UCSD-AML1 (cell line): ENCODE measurements around the gene TPO.
"Not testable (repeated sequence)": the region's sequence is repeated elsewhere in the genome, so short reads cannot be mapped to it uniquely, and the experiment has no call there.

Experiments
- DNase-seq: peaks from one replicate; lab custom pipeline; 2025; ENCODE audit not compliant: unreplicated experiment; lab: John Stamatoyannopoulos, UW

The TPO gene

DNA sequence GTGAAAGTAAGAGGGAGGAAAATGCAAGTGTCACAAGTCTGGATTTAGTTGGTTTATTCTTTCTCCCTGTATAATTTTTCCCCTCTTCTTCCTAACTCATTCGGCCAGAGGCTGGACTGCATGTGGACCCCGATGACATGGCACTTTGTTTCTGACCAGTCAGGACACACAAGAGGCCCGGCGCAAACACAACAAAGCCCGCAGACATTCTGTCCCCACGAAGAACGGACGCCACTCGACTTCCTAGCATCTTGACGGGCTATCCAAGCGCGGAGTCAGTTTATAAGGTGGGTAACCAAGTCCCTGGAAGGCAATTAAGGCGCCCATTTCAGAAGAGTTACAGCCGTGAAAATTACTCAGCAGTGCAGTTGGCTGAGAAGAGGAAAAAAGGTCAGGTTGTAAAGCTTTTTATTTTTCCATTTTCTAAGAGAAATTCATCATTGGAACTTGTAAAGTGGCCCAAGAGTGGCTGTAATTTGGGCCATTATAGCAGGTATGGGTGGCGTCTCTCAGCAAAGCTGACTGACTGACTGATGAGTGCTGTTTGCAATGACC lies at the start of gene TPO:
Gene TPO, plus strand, starts transcription at position 308 of the 555 bp plus-strand sequence. CDS start 946 bp downstream, outside the sequence.
- DNase-seq = no peak

DNA sequence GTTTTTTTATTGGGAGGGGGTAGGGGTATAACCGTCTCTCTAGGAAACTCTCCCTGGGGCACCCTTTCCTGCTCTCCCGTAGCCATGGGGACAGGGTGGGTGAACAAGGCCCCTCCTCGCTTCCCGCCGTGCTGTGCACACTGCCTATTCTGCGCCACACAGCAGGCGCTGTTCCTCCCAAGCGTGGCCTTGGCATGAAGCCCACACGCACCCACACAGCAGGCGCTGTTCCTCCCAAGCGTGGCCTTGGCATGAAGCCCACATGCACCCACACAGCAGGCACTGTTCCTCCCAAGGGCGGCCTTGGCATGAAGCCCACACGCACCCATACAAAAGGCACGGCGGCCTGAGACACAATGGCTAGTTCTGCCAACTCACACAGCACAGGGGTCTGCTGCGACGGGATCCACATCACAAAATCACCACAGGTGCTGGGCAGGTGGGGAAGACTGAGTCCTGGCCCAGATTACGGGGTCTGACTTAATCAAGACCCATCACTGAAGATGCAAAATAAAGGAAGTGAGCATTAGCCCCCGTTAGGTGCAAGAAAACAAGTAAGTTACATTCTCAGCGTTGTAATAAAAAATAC lies 46.6 kb upstream of the TPO start:
- DNase-seq = no peak

DNA sequence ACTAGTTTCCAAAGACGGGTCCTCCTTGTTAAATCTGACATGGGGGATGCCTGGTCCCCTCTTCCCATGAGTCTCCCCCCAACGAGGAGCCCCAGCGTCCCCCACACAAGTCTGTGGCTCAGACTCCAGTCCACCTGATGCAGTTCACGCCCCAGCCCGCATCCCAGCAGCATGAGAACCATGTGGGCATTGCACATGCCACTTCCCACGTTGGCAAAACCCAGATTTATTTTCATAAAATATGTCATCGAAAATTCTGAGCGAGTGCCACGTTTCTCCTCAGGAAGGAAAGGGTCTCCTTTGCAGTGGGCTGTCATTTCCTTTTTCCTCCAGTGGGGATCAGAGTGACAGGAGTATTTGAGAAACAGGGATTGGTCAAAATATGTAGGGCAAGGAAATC lies 45.7 kb upstream of the TPO start:
- no peak for DNase-seq

DNA sequence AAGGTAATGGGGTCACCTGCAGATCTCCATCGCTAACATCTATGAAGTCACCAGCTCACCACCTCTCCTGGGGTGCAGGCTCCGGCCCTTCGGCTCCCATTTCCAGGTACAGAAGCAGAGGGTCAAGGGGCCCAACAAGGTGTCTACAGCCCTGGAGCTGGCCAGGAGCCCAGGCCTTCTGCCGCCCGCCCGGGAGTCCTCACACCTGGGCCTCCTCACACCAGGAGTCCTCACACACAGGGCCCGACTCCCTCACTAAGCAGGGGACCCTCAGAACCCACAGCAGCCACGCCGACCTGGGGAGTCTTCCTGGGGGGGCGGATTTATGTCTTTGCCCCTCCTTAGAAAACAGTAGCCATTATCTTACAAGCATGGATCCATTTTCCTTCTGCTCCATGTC lies 43.4 kb upstream of the TPO start:
- no peak for DNase-seq

DNA sequence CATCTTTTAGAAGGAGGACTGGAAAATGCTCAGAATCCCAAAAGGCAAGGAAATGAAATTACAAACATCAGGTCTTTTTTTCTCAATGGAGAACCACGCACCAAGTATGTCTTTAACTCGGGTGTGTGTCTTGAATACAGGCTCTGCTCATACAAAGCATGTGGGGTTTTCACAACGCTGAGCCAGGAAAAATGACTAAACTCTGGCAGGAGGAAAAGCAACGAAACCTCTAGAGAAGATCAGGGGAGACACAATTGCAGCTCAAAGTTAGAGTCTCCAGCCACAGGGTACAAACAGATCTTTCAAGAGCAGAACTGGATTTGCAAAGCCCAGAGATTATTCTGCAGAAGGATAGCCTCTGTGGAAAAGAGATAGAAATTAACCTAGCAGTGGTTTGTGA lies 42.8 kb upstream of the TPO start:
- DNase-seq = no peak

DNA sequence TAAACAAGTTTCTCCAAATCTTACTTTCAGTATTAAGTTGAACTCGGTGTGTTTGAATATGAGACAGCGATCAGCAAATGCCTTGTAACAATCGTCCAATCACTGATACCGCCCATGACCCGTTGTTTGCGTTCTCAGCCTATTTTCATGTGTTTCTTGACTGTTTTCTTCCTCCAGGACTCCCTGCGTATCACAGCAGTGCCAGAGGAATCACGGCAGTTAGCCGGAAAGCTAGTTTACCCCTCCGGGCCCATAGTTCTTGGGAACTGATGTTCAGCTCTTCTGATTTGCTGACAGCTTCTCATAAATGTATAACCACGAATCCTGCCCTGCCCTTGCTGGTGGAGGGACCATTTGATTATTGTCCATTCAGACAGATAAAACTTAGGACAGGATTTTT lies 42.2 kb upstream of the TPO start:
- DNase-seq = no peak

DNA sequence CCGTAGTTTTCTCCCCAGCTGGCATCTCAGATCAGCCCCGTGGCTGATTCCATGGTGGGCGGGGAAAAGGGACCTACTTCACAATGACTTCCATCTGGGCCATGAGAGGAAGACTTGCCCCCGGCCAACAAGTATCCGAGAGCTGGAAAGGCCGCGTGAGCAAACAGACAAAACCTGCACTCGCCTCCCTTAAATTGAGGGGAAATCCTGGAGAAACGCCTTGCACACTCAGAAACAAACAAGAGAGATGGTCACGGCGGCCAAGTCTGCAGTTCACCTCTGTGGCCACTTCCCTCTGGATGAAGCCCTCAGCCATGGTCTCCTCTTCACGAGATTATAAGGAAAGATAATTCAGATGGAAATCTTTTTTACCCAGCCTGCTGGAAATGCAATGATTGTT lies 39.4 kb upstream of the TPO start:
- no peak for DNase-seq

DNA sequence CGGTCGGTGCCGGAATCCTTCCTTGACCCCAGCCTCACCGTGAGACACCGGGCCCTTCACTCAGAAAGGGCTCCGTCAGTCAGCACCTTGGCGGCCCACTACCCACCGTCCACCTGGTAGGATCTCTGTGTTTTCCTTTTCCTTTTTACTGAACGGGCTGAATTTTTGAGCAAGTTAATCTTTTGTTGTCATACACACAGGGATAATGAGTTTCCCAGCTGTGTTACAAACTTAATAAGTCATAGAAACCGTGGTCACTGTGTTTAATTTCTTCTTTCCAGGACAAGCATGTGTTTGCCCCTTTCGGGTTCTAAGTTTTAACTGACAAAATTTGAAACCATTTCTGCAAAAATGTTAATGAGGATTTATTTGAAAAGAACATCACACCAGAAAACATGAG lies 39.0 kb upstream of the TPO start:
- DNase-seq = no peak

DNA sequence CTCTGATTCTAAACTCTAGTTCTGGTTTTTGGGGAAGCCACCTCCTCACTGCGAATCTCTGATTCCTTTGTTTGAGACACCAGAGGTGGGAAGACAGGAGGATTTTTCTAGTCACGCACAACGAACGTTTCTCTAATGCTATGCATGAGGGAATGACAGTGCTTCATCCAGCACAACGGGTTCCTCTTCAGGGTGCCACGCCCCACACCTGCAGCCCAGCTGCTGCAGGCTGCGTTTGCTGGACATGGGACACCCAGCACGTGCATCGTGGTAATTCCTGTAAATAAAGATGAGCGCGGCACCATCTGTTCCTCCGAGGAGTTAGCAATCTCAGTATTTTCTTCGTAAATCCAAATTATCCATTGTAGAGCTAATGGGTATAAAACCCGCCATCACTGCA lies 37.5 kb upstream of the TPO start:
- no peak for DNase-seq

DNA sequence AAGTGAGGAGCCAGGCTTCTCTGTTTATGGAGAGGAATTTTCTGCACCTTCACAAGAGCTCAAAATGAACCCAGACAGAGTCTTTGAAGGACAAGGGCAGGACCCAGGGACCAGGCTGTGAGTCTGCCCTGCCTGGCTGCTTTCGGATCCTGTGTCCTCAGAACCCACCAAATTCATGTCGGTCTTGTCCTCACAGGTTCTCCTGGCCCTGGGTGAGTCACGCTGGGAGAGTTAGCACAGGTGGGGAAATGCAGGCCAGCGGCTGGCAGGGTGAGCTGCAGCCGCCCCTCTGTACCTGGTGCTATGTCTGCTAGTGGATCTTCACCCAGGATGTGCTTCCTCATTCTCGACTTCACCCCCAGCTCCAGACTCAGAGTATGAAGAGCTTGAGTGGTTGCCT lies 35.8 kb upstream of the TPO start:
- no peak for DNase-seq

DNA sequence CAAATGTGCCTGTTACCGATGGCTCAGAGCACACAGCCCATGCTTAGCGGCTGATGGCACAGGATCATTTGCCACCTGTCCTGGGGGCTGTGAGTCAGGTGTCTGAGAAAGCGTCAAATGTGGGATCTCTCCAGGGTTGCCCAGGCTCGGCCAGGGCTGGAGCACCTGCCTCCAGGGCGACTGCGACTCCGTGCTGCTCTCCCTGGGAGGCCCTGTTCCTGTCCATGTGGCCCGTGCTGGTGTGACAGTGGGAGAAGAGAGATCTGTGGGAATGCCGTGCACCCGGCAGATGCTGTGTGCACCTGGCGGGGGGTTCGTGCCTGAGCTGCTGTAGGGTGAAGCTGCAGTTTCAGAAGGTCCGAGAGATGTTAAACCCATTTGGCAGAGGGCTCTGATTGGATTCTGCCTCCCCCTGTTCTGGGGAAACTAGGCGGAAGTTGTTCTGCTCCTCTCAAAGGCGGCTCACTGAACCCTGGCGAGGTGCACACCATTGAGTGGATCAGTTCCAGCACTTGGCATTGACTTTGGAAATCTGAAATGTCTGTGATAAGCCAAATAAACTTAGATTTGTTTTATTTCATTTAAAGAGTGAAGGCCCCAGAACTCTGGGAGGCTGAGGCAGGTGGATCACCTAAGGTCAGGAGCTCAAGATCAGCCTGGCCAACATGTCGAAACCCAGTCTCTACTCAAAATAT lies 34.7 kb upstream of the TPO start:
- DNase-seq = no peak

DNA sequence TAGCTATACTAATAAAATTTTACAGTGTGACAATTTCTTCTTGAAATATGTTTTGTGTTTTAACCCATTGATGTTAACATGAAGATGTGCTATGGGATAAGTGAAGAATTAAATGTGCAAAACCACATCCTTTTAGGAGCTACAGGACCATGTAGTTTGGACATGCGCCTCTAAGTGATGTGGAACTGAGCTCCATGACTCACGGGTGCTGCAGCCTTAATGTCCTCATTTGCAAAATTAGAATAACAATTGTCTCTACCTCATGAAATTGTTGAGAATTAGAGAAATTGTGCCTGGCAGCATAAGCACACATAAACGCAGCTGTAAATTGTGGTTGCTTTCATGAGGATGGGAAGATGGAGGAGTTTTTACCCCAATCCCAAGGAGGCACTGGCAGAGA lies 31.6 kb upstream of the TPO start:
- DNase-seq = no peak

DNA sequence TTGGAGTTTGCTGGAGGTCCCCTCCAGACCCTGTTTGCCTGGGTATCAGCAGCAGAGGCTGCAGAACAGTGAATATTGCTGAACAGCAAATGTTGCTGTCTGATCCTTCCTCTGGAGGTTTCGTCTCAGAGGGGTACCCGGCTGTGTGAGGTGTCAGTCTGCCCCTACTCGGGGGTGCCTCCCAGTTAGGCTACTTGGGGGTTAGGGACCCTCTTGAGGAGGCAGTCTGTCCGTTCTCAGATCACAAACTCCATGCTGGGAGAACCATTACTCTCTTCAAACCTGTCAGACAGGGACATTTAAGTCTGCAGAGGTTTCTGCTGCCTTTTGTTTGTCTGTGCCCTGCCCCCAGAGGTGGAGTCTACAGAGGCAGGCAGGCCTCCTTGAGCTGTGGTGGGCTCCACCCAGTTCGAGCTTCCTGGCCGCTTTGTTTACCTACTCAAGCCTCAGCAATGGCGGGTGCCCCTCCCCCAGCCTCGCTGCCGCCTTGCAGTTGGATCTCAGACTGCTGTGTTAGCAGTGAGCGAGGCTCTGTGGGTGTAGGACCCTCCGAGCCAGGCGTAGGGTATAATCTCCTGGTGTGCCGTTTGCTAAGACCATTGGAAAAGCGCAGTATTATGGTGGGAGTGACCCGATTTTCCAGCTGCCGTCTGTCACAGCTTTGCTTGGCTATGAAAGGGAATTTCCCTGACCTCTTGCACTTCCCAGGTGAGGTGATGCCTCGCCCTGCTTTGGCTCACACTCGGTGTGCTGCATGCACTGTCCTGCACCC lies 25.1 kb upstream of the TPO start:
- not testable (repeated sequence) for DNase-seq

DNA sequence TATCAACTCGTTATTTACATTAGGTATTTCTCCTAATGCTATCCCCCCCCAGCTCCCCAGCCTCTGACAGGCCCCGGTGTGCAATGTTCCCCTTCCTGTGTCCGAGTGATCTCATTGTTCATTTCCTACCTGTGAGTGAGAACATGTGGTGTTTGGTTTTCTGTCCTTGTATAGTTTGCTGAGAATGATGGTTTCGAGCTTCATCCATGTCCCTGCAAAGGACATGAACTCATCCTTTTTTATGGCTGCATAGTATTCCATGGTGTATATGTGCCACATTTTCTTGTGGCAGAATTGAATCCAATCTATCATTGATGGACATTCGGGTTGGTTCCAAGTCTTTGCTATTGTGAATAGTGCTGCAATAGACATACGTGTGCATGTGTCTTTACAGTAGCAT lies 23.1 kb upstream of the TPO start:
- DNase-seq = not testable (repeated sequence)

DNA sequence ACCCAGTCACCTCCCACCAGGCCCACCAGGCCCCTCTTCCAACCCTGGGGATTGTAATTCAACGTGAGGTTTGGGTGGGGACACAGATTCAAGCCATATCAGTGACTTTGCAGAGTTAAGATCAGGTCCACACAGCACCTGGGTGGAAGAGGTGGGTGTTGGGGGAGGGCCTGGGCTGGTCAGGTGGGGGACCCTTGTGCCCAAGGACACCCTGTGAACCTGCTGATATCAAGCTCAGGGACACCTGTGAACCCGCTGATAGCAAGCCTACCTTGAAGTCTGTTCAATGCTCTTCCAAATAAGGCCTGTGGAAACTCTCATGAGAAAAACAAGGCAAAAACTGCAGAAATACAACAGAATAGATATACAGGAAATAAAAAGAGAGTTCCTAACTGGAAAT lies 19.9 kb upstream of the TPO start:
- no peak for DNase-seq

DNA sequence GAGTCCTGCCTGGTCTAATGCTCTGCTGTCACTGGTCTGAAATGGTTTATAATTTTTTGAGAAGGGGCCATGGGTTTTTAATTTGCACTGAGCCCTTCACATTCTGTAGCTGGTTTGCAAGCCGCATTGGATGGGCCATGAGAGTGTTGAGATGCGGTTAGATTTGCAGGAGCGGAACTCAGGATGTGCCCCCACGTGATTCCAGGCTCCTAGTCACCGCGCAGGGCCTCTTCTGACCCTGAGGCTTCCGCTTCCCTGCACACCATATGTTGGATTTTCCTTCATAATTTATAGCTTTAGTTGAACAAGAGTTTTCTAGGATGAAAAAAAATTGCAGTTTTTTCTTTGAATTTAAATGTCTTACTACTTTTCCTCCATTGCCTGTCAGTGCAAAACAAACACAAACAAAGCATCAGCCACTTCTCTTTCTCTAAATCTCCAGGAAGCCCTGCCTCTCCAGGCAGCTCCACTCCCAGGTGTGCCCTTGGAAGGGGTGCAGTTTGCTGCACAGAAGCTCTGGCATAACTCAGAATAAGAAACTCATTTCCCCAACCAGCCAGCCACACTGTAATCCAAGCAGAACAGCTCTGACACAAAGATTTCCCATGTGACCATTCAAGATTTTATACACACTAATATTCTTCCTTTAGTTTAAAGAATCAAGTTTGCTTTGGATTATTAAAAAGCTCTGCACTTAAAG lies 18.4 kb upstream of the TPO start:
- no peak for DNase-seq

DNA sequence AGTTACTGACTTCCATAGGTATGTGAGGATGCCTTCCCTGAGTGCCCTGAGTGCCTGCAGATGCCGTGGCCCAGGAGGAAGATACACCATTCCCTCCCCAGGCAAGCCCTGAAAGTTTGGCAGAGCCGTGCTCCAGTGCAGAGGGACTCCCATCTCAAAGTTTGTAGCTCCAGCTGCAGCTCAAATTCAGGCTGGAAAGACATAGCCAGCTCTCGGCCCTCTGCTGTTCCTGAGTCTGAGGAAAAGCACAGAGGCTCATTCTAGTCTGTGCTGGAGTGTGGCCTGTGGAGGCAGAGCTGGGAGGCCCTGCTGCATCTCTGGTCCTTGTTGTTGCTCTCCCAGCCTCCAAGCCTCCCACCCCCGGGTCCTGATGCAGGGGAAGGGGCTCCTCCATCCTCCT lies 15.9 kb upstream of the TPO start:
- no peak for DNase-seq

DNA sequence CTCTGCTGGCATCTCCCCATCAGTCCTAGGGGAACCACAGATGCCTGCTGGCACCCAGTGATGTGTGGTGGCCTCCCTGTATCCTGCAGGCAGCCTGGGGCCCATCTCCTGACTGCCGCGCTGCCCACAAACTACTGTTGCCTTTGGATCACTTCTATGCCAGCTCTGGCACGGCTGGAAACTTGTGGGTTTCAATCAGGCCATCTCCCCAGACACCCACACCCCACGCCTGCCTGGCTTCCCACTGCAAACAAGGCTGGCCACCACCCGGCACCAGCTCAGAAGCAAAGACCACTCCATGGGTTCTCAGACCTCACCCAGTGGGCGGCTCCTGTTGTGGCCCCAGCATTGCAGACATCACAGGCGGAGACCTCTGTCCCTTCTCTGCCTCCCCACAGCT lies 15.1 kb upstream of the TPO start:
- no peak for DNase-seq

DNA sequence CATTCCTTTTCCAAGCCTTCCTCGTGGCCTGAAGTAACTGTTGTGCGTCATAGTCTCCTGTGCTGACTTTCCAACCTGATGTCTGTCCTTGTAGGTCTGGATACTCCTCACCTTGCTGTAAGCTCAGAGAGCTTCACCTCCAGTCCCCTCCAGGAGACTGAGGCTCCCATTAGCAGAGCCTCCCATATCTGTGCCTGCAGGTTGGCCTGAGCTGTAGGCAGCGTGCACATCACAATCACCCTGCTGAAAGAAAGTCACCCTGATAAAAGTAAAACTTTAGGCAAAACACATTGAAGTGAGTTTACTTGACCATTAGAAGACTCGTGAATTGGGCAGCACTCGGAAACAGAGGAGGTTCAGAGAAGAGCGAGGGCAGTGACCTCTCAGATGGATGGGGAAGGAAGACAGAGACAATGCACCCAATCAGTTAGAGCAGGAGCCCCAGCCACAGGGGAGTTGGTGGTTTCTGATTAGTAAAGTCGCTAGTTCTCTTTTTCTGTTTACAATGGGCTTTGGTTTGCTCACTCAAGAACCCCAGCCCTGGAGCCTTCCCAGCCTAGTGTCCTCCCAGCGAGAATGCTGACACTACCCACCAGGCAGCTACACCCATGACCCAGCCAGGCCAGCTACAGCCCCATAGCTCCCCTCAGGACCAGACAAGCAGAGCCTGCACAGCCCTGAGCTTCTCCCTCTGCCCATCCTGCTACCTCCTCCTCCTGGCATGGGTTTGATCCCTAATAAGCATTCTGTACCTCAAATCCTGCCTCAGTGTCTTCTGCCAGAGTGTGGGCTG lies 12.1 kb upstream of the TPO start:
- DNase-seq = no peak

DNA sequence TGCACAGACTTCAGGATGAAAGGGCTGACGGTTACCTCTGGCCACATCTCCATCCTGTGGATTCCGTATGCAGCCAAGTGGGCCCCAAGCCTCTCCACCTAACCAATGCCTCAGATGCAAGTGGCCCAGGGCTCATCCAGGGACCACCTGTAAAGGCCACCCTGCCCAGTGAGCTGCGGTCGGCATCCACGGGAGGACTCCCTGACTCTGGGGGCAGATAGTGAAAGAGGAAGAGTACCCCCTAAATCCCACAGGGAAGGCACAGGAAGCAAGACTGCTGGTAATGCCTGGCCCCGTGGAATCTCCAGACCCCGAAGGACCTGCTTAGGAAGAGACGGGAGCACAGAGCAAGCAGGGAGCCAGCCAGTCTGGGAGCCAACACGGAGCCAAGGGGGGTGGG lies 11.2 kb upstream of the TPO start:
- no peak for DNase-seq

DNA sequence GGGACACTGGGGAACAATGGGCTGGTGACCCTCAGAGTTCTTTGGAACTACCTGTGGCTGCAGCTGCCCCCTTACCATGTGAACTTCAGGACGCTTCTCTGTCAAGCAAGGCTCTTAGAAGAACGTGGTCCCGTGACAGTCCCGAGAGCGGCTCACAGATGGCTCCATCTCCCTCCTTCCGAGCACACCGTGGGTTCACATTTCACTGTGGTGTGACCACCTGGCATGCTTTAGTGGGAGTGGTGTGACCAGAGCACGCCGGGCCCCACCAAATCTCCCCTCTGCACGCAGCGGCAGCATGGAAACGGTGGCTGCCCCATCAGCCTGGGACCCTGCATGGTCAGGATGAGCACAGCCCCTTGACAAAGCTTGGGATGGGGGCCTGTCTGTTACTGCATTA lies 9.7 kb upstream of the TPO start:
- DNase-seq = no peak
